PC-3 (cell line): Measurements from ENCODE around the gene WDR1. TPM values are rescaled to one million over a fixed set of nuclear protein-coding genes. Genes with fewer than 3 reads are reported as not detected.

ENCODE experiments used
- ATAC-seq: fragments of 200-7000 bp; cut with Tn5 transposase; 2 replicates; pipeline ENCODE4 v1.9.1; 2020; ENCODE audit warnings: mild to moderate bottlenecking, moderate library complexity
- BruUV-seq: library from RNA; stranded (reverse); fragments of 400-500 nt; replicated peaks from 2 replicates; lab custom pipeline; 2021; lab: Mats Ljungman, UMichigan
- CTCF ChIA-PET: fragments of 300-600 bp; sonication (Branson Sonifier 250); formaldehyde crosslinking; loops from one replicate; lab custom pipeline; 2022; ENCODE audit warnings: antibody characterized with exemption; lab: Charles Lee
- POLR2A ChIA-PET: fragments of 300-600 bp; sonication (Branson Sonifier 250); formaldehyde crosslinking; loops from one replicate; lab custom pipeline; 2022; ENCODE audit warnings: antibody characterized with exemption; ENCODE audit not compliant: unreplicated experiment; lab: Charles Lee
- DNase-seq: peaks from one replicate; pipeline ENCODE4 v3.0.0-alpha.2; 2015
- H2AFZ ChIP-seq: fragments of 300-600 bp; sonication (generic); 2 replicates; pipeline ENCODE4 v1.6.0; 2016; ENCODE audit warnings: antibody characterized with exemption, low read length
- H3F3A ChIP-seq: fragments of 300-600 bp; sonication (generic); one replicate; pipeline ENCODE4 v1.6.0; 2017; ENCODE audit warnings: antibody characterized with exemption, low read length, control low read depth, mild to moderate bottlenecking; ENCODE audit not compliant: unreplicated experiment
- H3K27ac ChIP-seq: fragments of 300-600 bp; sonication (generic); 2 replicates; pipeline ENCODE4 v1.5.1; 2016; ENCODE audit warnings: mild to moderate bottlenecking, low read length
- H3K27me3 ChIP-seq: fragments of 300-600 bp; sonication (generic); 2 replicates; pipeline ENCODE4 v1.6.1; 2016; ENCODE audit warnings: low read length, mixed read lengths
- H3K36me3 ChIP-seq: fragments of 300-600 bp; sonication (generic); 2 replicates; pipeline ENCODE4 v1.6.1; 2016; ENCODE audit warnings: low read depth, mixed run types, low read length, mixed read lengths
- H3K4me1 ChIP-seq: fragments of 300-600 bp; sonication (generic); 2 replicates; pipeline ENCODE4 v1.5.1; 2016; ENCODE audit warnings: low read length; ENCODE audit not compliant: insufficient read depth
- H3K4me2 ChIP-seq: fragments of 300-600 bp; sonication (generic); 2 replicates; pipeline ENCODE4 v1.6.0; 2016; ENCODE audit warnings: low read length
- H3K4me3 ChIP-seq: fragments of 300-600 bp; sonication (generic); 2 replicates; pipeline ENCODE4 v1.5.1; 2016; ENCODE audit warnings: mild to moderate bottlenecking, low read length, mixed read lengths
- H3K79me2 ChIP-seq: fragments of 300-600 bp; sonication (generic); 2 replicates; pipeline ENCODE4 v1.6.1; 2017; ENCODE audit warnings: low read length, mixed read lengths
- H3K9ac ChIP-seq: fragments of 300-600 bp; sonication (generic); 2 replicates; pipeline ENCODE4 v1.6.0; 2016; ENCODE audit warnings: mild to moderate bottlenecking, low read length
- H3K9me2 ChIP-seq: fragments of 300-600 bp; sonication (generic); replicated peaks from 2 replicates; pipeline ENCODE4 v1.6.1; 2016; ENCODE audit warnings: mixed run types, low read length, mixed read lengths
- H3K9me3 ChIP-seq: fragments of 300-600 bp; sonication (generic); 2 replicates; pipeline ENCODE4 v1.6.1; 2016; ENCODE audit warnings: low read length, mixed read lengths
- H4K20me1 ChIP-seq: fragments of 300-600 bp; sonication (generic); 2 replicates; pipeline ENCODE4 v1.6.1; 2016; ENCODE audit warnings: low read length, mixed read lengths
- EZH2 ChIP-seq: fragments of 300-600 bp; sonication (generic); IDR thresholded peaks from one replicate; pipeline ENCODE4 v1.6.1; 2017; ENCODE audit warnings: antibody characterized with exemption, mild to moderate bottlenecking, low read length; ENCODE audit not compliant: unreplicated experiment
- EZH2phosphoT487 ChIP-seq: fragments of 300-600 bp; sonication (generic); IDR thresholded peaks from 2 replicates; pipeline ENCODE4 v1.6.1; 2018; ENCODE audit warnings: mild to moderate bottlenecking, antibody characterized with exemption, low read length, borderline replicate concordance
- intact Hi-C: fragments of 100-400 bp; cut with micrococcal nuclease; formaldehyde crosslinking; loops from 2 replicates; pipeline ENCODE4 v1.9.0; 2023
- total RNA-seq: library from RNA; depleted of rRNA; stranded (reverse); fragments of >200 nt; gene quantifications from 2 replicates; pipeline ENCODE4 v1.2.3, GENCODE V29; 2014
- TF ChIP-seq, protein P1 (sequence below): fragments of 300-600 bp; sonication (generic); conservative IDR thresholded peaks from 2 replicates; pipeline ENCODE4 v1.5.1; 2017; ENCODE audit warnings: antibody characterized with exemption, low read depth, mild to moderate bottlenecking, low read length

The WDR1 gene
- total RNA-seq, 1 experiment from 2014 or later: 150 TPM

DNA sequence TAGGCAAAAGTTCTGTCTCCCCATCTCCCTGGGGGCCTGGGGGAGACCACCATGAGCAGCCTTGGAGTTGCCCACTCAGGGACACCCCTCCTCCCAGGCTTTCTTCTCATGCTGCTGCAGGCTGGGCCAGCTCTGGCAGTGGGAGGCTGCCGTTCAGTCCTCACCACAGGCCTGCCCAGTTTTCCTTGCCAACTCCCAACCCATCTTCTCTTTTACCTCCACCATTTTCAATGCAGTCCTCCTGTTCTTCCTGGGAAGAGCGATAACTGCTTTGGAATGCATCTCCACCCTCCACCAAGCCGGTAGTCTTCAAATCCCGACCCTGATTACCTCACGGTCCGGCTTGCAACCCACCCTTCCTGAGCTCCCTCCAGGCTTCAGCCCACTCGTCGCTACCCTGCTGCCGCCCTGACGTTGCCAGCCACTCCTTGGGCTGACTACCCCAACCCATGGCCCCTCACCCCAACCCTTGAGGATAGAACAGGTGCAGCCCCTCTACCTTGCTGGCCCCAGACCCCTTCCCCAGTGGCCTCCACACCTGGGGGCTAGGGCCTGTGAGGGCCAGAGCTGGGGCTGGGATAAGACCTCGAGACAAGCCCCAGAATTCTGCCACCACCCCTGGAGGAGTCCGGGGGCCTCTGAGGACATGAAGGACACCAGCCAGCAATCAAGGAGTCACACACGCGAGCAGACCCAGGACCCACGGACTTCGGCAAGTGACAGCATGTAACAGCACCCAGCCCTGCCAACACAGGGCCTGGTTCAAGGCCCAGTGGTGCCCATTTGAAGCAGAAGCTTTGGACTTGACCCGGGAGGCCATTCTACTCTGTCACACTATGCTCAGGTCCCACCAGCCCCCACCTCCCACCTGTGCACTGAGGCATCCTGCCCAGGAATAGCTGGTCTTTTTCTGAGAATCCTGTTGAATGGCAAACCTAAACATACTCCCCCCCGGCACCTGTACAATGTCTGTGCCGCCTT is 9.2 kb downstream of the WDR1 start:
- Histone ChIP-seq H3K9me3 (no peaks in the 10 kb centered on the region), H3K4me1 (peaks cover 56% of the 10 kb centered on the region), H3K9me2 (no peaks in the 10 kb centered on the region), H2AFZ (no peak overlapping the region), H3K4me2 (peak overlapping the region; percentile 19), H3K36me3 (peaks cover 10% of the 10 kb centered on the region), H3K27me3 (no peaks in the 10 kb centered on the region), H3K27ac (peak overlapping the region; percentile 82), H3K4me3 (no peak overlapping the region), H3K9ac (peak overlapping the region; percentile 38; the same call in 1 of the 2 replicates), H4K20me1 (peaks cover 16% of the 10 kb centered on the region), H3K79me2 (peaks cover 96% of the 10 kb centered on the region), H3F3A (no peaks in the 10 kb centered on the region)
- intact Hi-C loops: no loop called here
- no TSS peak for BruUV-seq
- DNase-seq (peak; percentile 12), ATAC-seq (peak; percentile 34)
- ChIA-PET POLR2A (interaction anchor here (0.6 to 1.1 kb wide), 2 partner anchors 9 to 491 kb away, joined by 4 to 6 read pairs; partner anchors contain the start of gene WDR1), CTCF (no interaction called here)
- TF ChIP-seq EZH2phosphoT487 (no peak), EZH2 (no peak)
- TF ChIP-seq, protein P1, sequence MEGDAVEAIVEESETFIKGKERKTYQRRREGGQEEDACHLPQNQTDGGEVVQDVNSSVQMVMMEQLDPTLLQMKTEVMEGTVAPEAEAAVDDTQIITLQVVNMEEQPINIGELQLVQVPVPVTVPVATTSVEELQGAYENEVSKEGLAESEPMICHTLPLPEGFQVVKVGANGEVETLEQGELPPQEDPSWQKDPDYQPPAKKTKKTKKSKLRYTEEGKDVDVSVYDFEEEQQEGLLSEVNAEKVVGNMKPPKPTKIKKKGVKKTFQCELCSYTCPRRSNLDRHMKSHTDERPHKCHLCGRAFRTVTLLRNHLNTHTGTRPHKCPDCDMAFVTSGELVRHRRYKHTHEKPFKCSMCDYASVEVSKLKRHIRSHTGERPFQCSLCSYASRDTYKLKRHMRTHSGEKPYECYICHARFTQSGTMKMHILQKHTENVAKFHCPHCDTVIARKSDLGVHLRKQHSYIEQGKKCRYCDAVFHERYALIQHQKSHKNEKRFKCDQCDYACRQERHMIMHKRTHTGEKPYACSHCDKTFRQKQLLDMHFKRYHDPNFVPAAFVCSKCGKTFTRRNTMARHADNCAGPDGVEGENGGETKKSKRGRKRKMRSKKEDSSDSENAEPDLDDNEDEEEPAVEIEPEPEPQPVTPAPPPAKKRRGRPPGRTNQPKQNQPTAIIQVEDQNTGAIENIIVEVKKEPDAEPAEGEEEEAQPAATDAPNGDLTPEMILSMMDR: no peak

GRCh38 chr4:10106421-10107039 is 10.1 kb downstream of the WDR1 start:
- H3K9ac ChIP-seq: peak overlapping the region; percentile 58
- ChIA-PET POLR2A (interaction anchor here (0.6 to 1.1 kb wide), 2 partner anchors 10 to 492 kb away, joined by 4 to 6 read pairs; partner anchors contain the start of gene WDR1), CTCF (no interaction called here)
- peak overlapping the region; percentile 82 for H3K27ac ChIP-seq
- no peaks in the 10 kb centered on the region for H3F3A ChIP-seq
- BruUV-seq: no TSS peak
- intact Hi-C loops: no loop called here
- DNase-seq (peak; percentile 93), ATAC-seq (peak; percentile 82)
- peaks cover 96% of the 10 kb centered on the region for H3K79me2 ChIP-seq
- H3K4me2 ChIP-seq: peak overlapping the region; percentile 83
- H4K20me1 ChIP-seq: peaks cover 13% of the 10 kb centered on the region
- H3K27me3 ChIP-seq: no peaks in the 10 kb centered on the region
- TF ChIP-seq EZH2: no peak
- TF ChIP-seq, protein P1: no peak
- no peak for TF ChIP-seq EZH2phosphoT487
- H3K9me2 ChIP-seq: no peaks in the 10 kb centered on the region
- H3K4me1 ChIP-seq: peaks cover 56% of the 10 kb centered on the region
- H3K9me3 ChIP-seq: no peaks in the 10 kb centered on the region
- H2AFZ ChIP-seq: no peak overlapping the region
- H3K4me3 ChIP-seq: peak overlapping the region; percentile 54; the same call in 1 of the 2 replicates
- H3K36me3 ChIP-seq: peaks cover 2% of the 10 kb centered on the region; the same call in 1 of the 2 replicates
